Esophagus squamous epithelium (tissue), 5 donors: Measurements from ENCODE around the gene IGF2BP3. TPM values are rescaled to one million over a fixed set of nuclear protein-coding genes. Genes with fewer than 3 reads are reported as not detected.

Experiments
- DNase-seq: peaks from one replicate; lab custom pipeline; 2025; lab: John Stamatoyannopoulos, UW
- H3K27ac ChIP-seq, 4 donors: fragments of 200-600 bp; sonication (generic); one replicate each; pipeline ENCODE4 v1.5.1; 2016 to 2019; ENCODE audit warnings: mild to moderate bottlenecking in 1 of 4
- H3K27me3 ChIP-seq, 4 donors: fragments of 200-600 bp; sonication (generic); 1 replicate in 3 of 4; 2 replicates in 1 of 4; pipeline versions ENCODE4 v1.5.1 to v1.6.0; 2017 to 2021; ENCODE audit warnings: antibody characterized with exemption in 1 of 4
- H3K36me3 ChIP-seq, 3 donors: fragments of 200-600 bp; sonication (generic); one replicate each; pipeline ENCODE4 v1.5.1; 2016 to 2019
- H3K4me1 ChIP-seq, 3 donors: fragments of 200-600 bp; sonication (generic); one replicate each; pipeline ENCODE4 v1.5.1; 2017 to 2019
- H3K4me3 ChIP-seq, 4 donors: fragments of 200-600 bp; sonication (generic); 1 replicate in 3 of 4; 2 replicates in 1 of 4; pipeline ENCODE4 v1.5.1; 2016 to 2019; ENCODE audit warnings: mild to moderate bottlenecking in 2 of 4, moderate library complexity in 1 of 4
- H3K9me3 ChIP-seq, 3 donors: fragments of 200-600 bp; sonication (generic); one replicate each; pipeline ENCODE4 v1.5.1; 2016 to 2019
- POLR2A ChIP-seq, 4 donors: fragments of 450-650 bp; IDR thresholded peaks; one replicate each; pipeline ENCODE4 v1.6.1; 2017; ENCODE audit warnings: antibody characterized with exemption in 4 of 4, mild to moderate bottlenecking in 4 of 4, moderate library complexity in 3 of 4
- WGBS, 2 donors: methylation state at CpG; one replicate each; pipeline ENCODE4 v1.1.5; 2018; 5-methylcytosine and 5-hydroxymethylcytosine counted together
- intact Hi-C: fragments of 100-400 bp; cut with DNase I; formaldehyde crosslinking; loops from one replicate; pipeline ENCODE4 v1.15.0; 2022
- total RNA-seq, 4 donors: library from RNA; depleted of rRNA; stranded (reverse); fragments of >200 nt; gene quantifications; one replicate each; pipeline ENCODE4 v1.1.0, GENCODE V29; 2016
- TF ChIP-seq, protein P1 (sequence below), 6 experiments: fragments of 450-650 bp in 4 of 6; fragments of 200-600 bp in 2 of 6; sonication (generic) in 2 of 6; IDR thresholded peaks; one replicate each; pipeline ENCODE4 v1.5.1; 2016 to 2019; ENCODE audit warnings: antibody characterized with exemption in 6 of 6, mild to moderate bottlenecking in 4 of 6, moderate library complexity in 4 of 6
- donor health status: DM: yes; HTN: yes; CAD: no.

Gene IGF2BP3
- total RNA-seq, 4 donors from 2014 or later = 1.3 to 9.3 (median 7.2) TPM

DNA sequence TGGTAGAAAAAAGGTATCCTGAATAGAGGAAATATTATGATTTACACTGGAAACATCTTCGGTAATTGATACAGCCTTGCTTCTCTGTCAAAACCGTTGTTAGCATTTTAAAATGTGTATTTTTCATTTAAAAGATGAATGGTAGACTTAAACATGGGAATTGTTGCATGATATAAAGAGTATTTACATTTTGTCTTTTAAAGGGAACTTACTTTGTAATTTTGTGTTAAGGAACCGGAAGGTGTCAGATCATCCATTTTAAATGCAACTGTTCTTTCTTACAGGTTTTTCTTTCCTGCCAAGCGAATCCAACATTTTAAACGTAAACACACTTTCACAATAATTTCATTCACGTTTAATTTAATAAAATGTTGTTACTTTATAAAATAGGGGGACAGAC is 1.8 kb upstream of the IGF2BP3 start:
- no peak for DNase-seq
- intact Hi-C loops = loop anchor here (10.0 kb wide), 1 partner anchor 197 kb away; no protein-coding TSS in a partner anchor
- H3K27me3 ChIP-seq = peaks cover 57 to 100% (median 68%) of the 10 kb centered on the region in 4 donors
- 68 to 70% methylated on average over 6 of the region's 6 CpGs for WGBS, 2 donors
- no peak overlapping the region for H3K27ac ChIP-seq
- TF ChIP-seq POLR2A (IDR thresholded peaks at IDR 0.05) = no peak
- TF ChIP-seq, protein P1, sequence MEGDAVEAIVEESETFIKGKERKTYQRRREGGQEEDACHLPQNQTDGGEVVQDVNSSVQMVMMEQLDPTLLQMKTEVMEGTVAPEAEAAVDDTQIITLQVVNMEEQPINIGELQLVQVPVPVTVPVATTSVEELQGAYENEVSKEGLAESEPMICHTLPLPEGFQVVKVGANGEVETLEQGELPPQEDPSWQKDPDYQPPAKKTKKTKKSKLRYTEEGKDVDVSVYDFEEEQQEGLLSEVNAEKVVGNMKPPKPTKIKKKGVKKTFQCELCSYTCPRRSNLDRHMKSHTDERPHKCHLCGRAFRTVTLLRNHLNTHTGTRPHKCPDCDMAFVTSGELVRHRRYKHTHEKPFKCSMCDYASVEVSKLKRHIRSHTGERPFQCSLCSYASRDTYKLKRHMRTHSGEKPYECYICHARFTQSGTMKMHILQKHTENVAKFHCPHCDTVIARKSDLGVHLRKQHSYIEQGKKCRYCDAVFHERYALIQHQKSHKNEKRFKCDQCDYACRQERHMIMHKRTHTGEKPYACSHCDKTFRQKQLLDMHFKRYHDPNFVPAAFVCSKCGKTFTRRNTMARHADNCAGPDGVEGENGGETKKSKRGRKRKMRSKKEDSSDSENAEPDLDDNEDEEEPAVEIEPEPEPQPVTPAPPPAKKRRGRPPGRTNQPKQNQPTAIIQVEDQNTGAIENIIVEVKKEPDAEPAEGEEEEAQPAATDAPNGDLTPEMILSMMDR (IDR thresholded peaks at IDR 0.05) = no peak
- H3K4me1 ChIP-seq = peaks cover 44 to 59% (median 52%) of the 10 kb centered on the region in 3 donors
- no peaks in the 10 kb centered on the region for H3K9me3 ChIP-seq
- H3K36me3 ChIP-seq = no peaks in the 10 kb centered on the region
- H3K4me3 ChIP-seq = no peak overlapping the region

DNA sequence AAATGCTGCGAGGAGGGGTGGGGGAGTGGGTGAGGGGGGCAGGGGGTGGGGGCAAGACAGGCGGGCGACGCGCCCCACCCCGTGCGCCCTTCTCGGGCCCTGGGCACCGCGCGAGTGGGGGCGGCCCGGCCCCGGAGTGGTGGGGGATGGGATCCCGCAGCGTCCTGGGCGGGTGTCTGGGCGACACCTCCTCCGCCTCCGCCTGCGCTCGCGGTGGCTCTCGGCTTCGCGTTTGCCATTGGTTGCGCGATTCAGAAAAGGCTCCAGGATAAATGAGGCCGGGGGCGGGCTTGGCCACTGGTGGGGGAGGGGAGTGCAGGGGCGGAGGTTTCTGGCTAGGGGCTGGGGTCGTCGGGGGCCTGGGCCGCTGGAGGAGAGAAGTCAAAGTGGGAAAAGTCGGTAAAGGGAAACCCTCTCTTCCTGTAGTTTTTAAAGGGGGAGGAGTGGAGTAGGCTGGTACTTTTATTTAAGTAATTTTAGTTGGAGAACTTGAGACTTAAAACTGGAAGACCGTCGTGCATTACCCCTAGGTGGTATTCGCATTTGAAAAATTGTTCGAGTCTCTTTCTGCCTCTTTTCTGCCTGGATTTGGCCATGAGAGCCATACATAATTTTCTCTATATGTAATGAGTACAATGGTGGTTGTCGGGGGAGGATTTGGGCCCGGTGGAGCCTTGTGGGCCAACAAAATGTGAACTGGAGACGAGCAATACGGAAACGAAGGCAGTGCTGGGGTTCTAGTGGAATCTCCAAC is 992 bp upstream of the IGF2BP3 start:
- Histone ChIP-seq H3K27me3 (peaks cover 49 to 100% (median 68%) of the 10 kb centered on the region in 4 donors), H3K27ac (no peak overlapping the region), H3K36me3 (no peaks in the 10 kb centered on the region), H3K9me3 (no peaks in the 10 kb centered on the region), H3K4me1 (peaks cover 44 to 59% (median 52%) of the 10 kb centered on the region in 3 donors), H3K4me3 (peak overlapping the region in 3 of 4 donors; percentile 23 to 60 (median 50))
- TF ChIP-seq, protein P1 (IDR thresholded peaks at IDR 0.05) = no peak
- no peak for TF ChIP-seq POLR2A (IDR thresholded peaks at IDR 0.05)
- intact Hi-C loops = loop anchor here (10.0 kb wide), 1 partner anchor 196 kb away; no protein-coding TSS in a partner anchor
- DNase-seq = no peak
- WGBS, 2 donors = 14 to 21% methylated on average over 26 to 40 of the region's 44 CpGs

DNA sequence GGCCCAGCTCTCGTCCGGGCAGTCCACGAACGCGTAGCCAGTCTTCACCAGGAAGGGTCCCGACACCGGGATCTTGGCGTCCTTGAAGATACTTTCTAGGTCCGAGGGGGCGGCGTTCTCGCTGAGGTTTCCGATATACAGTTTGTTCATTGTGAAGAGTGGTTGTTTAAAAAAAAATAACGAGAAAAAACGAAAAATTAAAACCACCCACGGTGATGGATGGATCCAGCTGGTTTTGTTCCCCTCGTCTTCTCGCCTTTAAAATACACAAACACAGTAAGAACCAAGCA is 385 bp downstream of the IGF2BP3 start:
- Histone ChIP-seq H3K27me3 (peaks cover 46 to 100% (median 69%) of the 10 kb centered on the region in 4 donors), H3K9me3 (no peaks in the 10 kb centered on the region), H3K4me3 (peak overlapping the region; percentile 19 to 60 (median 40)), H3K36me3 (no peaks in the 10 kb centered on the region), H3K4me1 (peaks cover 44 to 59% (median 52%) of the 10 kb centered on the region in 3 donors), H3K27ac (no peak overlapping the region)
- TF ChIP-seq, protein P1 (IDR thresholded peaks at IDR 0.05) = no peak
- no peak for DNase-seq
- WGBS, 2 donors = 0 to 8% methylated on average over 9 to 10 of the region's 18 CpGs
- intact Hi-C loops = loop anchor here (10.0 kb wide), 1 partner anchor 195 kb away; no protein-coding TSS in a partner anchor

DNA sequence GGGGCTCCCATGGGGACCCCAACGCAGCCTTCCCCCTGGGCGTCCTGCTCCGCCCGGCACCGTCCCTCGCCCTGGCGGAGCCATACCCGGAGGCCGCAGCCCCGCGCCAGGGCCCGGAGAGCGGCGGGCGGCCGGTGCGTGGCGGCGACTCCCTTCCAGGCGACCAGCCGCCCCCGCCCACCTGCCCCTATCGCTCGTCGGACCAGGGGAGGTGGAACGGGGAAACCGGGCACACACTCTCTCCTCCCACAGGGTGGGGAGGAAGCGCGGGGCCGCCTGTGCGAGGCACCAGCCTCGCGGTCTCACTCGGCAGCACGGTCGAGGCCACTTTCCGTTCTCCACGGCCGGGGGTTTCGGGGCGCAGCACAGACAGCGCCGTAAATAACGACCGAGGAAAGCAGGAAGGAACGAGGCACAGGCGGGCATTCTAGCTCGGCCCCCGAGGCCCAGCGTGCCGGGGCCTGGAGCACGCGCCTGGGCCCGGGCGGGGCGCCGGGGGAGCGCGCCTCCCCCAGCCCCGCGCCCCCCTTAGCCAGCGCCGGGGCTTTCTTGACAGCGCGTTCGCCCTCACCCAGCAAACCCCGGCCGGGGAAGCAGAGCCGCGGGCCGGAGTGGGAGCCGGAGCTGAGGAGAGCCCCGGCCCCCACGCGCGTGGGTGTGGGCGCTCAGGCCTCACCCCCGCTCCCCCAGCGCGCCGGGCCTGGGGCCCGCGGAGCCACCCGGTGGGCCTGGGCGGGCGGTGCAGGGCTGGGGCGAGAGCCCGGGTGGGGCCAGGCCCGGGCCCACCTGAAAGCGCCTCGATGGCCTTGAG is 936 bp downstream of the IGF2BP3 start:
- Histone ChIP-seq H3K9me3 (no peaks in the 10 kb centered on the region), H3K27ac (no peak overlapping the region), H3K4me3 (peak overlapping the region; percentile 19 to 60 (median 40)), H3K4me1 (peaks cover 41 to 54% (median 49%) of the 10 kb centered on the region in 3 donors), H3K27me3 (peaks cover 40 to 100% (median 65%) of the 10 kb centered on the region in 4 donors), H3K36me3 (no peaks in the 10 kb centered on the region)
- no peak for DNase-seq
- intact Hi-C loops = no loop called here
- no CpG with 5 or more reads among the region's 91 CpGs for WGBS, 2 donors
- no peak for TF ChIP-seq POLR2A (IDR thresholded peaks at IDR 0.05)
- TF ChIP-seq, protein P1 (IDR thresholded peaks at IDR 0.05) = no peak
